IMR-90 (cell line): ENCODE data around the gene IL11RA. TPM values are rescaled to one million over a fixed set of nuclear protein-coding genes. Genes with fewer than 3 reads are reported as not detected.

Experiments used
- ATAC-seq: fragments of 200-7000 bp; cut with Tn5 transposase; 2 replicates; pipeline ENCODE4 v1.9.1; 2020; ENCODE audit warnings: low read depth, mild to moderate bottlenecking, moderate library complexity
- BruUV-seq: library from RNA; stranded (reverse); fragments of 400-500 nt; replicated peaks from 2 replicates; lab custom pipeline; 2021; lab: Mats Ljungman, UMichigan
- CTCF ChIA-PET: fragments of 300-600 bp; formaldehyde crosslinking; extraction: SDS; loops from one replicate; lab custom pipeline; 2021; ENCODE audit warnings: antibody characterized with exemption; lab: Yijun Ruan, JAX
- POLR2A ChIA-PET: fragments of 300-600 bp; sonication (Branson Sonifier 250); formaldehyde crosslinking; loops from one replicate; lab custom pipeline; 2022; ENCODE audit warnings: antibody characterized with exemption; ENCODE audit not compliant: unreplicated experiment; lab: Charles Lee
- DNase-seq: peaks from one replicate; pipeline ENCODE4 v3.0.0; 2013
- H2AFZ ChIP-seq: replicated peaks from 2 replicates; pipeline ENCODE3; 2013; ENCODE audit warnings: low read length, mild to moderate bottlenecking; ENCODE audit not compliant: poor library complexity
- H2AK5ac ChIP-seq: 2 replicates; pipeline ENCODE4 v1.6.1; 2013; ENCODE audit warnings: low read depth, low read length, inconsistent platforms
- H2AK9ac ChIP-seq: replicated peaks from 2 replicates; pipeline ENCODE3; 2013; ENCODE audit warnings: mild to moderate bottlenecking, low read depth, low read length, moderate library complexity; ENCODE audit not compliant: poor library complexity
- H2BK120ac ChIP-seq: 2 replicates; pipeline ENCODE4 v1.6.1; 2013; ENCODE audit warnings: low read depth, low read length, inconsistent platforms
- H2BK15ac ChIP-seq: 3 replicates; pipeline ENCODE4 v1.6.1; 2013; ENCODE audit warnings: low read depth, low read length, inconsistent platforms
- H2BK20ac ChIP-seq: 2 replicates; pipeline ENCODE4 v1.6.1; 2013; ENCODE audit warnings: low read depth, mild to moderate bottlenecking, inconsistent platforms, low read length, moderate library complexity
- H2BK5ac ChIP-seq: 2 replicates; pipeline ENCODE4 v1.6.1; 2013; ENCODE audit warnings: mild to moderate bottlenecking, low read depth, low read length, inconsistent platforms; ENCODE audit not compliant: poor library complexity, severe bottlenecking
- H3K14ac ChIP-seq: replicated peaks from 2 replicates; pipeline ENCODE4 v1.6.1; 2013; ENCODE audit warnings: low read depth, low read length, inconsistent platforms
- H3K18ac ChIP-seq: 2 replicates; pipeline ENCODE4 v1.6.1; 2013; ENCODE audit warnings: low read depth, low read length, control low read depth
- H3K23ac ChIP-seq: 2 replicates; pipeline ENCODE4 v1.6.1; 2013; ENCODE audit warnings: low read depth, low read length, inconsistent platforms
- H3K27ac ChIP-seq: 2 replicates; pipeline ENCODE4 v1.5.1; 2013; ENCODE audit warnings: mild to moderate bottlenecking, control low read depth, low read length; ENCODE audit not compliant: insufficient read depth
- H3K27me3 ChIP-seq: 2 replicates; pipeline ENCODE4 v1.6.1; 2013; ENCODE audit warnings: low read length; ENCODE audit not compliant: control insufficient read depth, insufficient read depth
- H3K36me3 ChIP-seq: 2 replicates; pipeline ENCODE4 v1.6.1; 2013; ENCODE audit warnings: low read length, mixed read lengths; ENCODE audit not compliant: control insufficient read depth, insufficient read depth
- H3K4ac ChIP-seq: 2 replicates; pipeline ENCODE4 v1.6.1; 2013; ENCODE audit warnings: low read depth, low read length, inconsistent platforms
- H3K4me1 ChIP-seq: 2 replicates; pipeline ENCODE4 v1.6.1; 2013; ENCODE audit warnings: low read length, mixed read lengths; ENCODE audit not compliant: control insufficient read depth, insufficient read depth
- H3K4me2 ChIP-seq: 2 replicates; pipeline ENCODE4 v1.6.1; 2013; ENCODE audit warnings: low read depth, mild to moderate bottlenecking, control low read depth, low read length, moderate library complexity
- H3K4me3 ChIP-seq: 2 replicates; pipeline ENCODE4 v1.5.1; 2013; ENCODE audit warnings: low read depth, mild to moderate bottlenecking, control low read depth, low read length, moderate library complexity; ENCODE audit not compliant: insufficient read depth
- H3K56ac ChIP-seq: 2 replicates; pipeline ENCODE4 v1.6.1; 2013; ENCODE audit warnings: low read length, inconsistent platforms; ENCODE audit not compliant: insufficient read depth; ENCODE audit errors: extremely low read depth
- H3K79me1 ChIP-seq, 2 experiments: 2 replicates each; pipeline ENCODE4 v1.6.1; 2013; ENCODE audit warnings: low read length in 2 of 2, inconsistent platforms in 1 of 2, low read depth in 1 of 2
- H3K9ac ChIP-seq: 2 replicates; pipeline ENCODE4 v1.6.1; 2013; ENCODE audit warnings: low read depth, low read length, control low read depth
- H3K9me1 ChIP-seq: 2 replicates; pipeline ENCODE4 v1.6.1; 2013; ENCODE audit warnings: low read length, inconsistent platforms; ENCODE audit not compliant: insufficient read depth
- H3K9me3 ChIP-seq: 2 replicates; pipeline ENCODE4 v1.6.1; 2013; ENCODE audit warnings: low read length; ENCODE audit not compliant: control insufficient read depth, insufficient read depth
- H4K20me1 ChIP-seq: 2 replicates; pipeline ENCODE4 v1.6.1; 2013; ENCODE audit warnings: low read length, inconsistent platforms; ENCODE audit not compliant: insufficient read depth
- H4K5ac ChIP-seq: 2 replicates; pipeline ENCODE4 v1.6.1; 2013; ENCODE audit warnings: mild to moderate bottlenecking, low read depth, low read length, control low read depth
- H4K8ac ChIP-seq, 2 experiments: 2 replicates each; pipeline ENCODE4 v1.6.1; 2013; ENCODE audit warnings: low read depth in 2 of 2, low read length in 2 of 2, control low read depth in 1 of 2, inconsistent platforms in 1 of 2
- H4K91ac ChIP-seq: 2 replicates; pipeline ENCODE4 v1.6.1; 2013; ENCODE audit warnings: low read depth, low read length, inconsistent platforms; ENCODE audit not compliant: insufficient read depth
- ELK1 ChIP-seq: fragments of 150-350 bp; IDR thresholded peaks from 2 replicates; pipeline ENCODE4 v1.6.1; 2016; ENCODE audit warnings: low read depth, mild to moderate bottlenecking, low read length, moderate library complexity, borderline replicate concordance
- FOS ChIP-seq: fragments of 150-350 bp; IDR thresholded peaks from 2 replicates; pipeline ENCODE4 v1.6.1; 2016; ENCODE audit warnings: low read depth, low read length
- MAZ ChIP-seq: IDR thresholded peaks from 2 replicates; pipeline ENCODE4 v1.6.1; 2012; ENCODE audit warnings: low read depth, mild to moderate bottlenecking, low read length, improper control_type of control experiment, moderate library complexity, borderline replicate concordance
- POLR2A ChIP-seq: IDR thresholded peaks from 2 replicates; pipeline ENCODE4 v1.6.1; 2012; ENCODE audit warnings: mild to moderate bottlenecking, low read depth, low read length
- RAD21 ChIP-seq: IDR thresholded peaks from 2 replicates; pipeline ENCODE4 v1.6.1; 2012; ENCODE audit warnings: low read length, improper control_type of control experiment
- RFX5 ChIP-seq: IDR thresholded peaks from 2 replicates; pipeline ENCODE4 v1.8.0; 2012; ENCODE audit warnings: low read depth, mild to moderate bottlenecking, low read length, moderate library complexity
- WGBS, 2 experiments: methylation state at CpG; one replicate each; pipeline versions ENCODE4 v1.1.5 to v1.1.7; 2013; ENCODE audit warnings: missing lambda C conversion rate in 2 of 2; ENCODE audit not compliant: insufficient read length in 1 of 2; ENCODE audit errors: extremely low coverage in 2 of 2; 5-methylcytosine and 5-hydroxymethylcytosine counted together
- dilution Hi-C: fragments of 300-500 bp; cut with HindIII; formaldehyde crosslinking; loops from one replicate; pipeline ENCODE4 v1.14.3; 2018; ENCODE audit warnings: low sequenced_read_pairs; ENCODE audit not compliant: unreplicated experiment
- in situ Hi-C: fragments of 300-500 bp; cut with MboI; formaldehyde crosslinking; loops from 3 replicates; pipeline ENCODE4 v1.14.3; 2019; ENCODE audit warnings: low sequenced_read_pairs, inconsistent platforms, mixed read lengths
- intact Hi-C: fragments of 100-400 bp; cut with micrococcal nuclease; formaldehyde crosslinking; loops from 2 replicates; pipeline ENCODE4 v1.10.0; 2022
- polyA plus RNA-seq, 3 experiments: library from polyadenylated mRNA; depleted of rRNA; stranded (reverse); fragments of >200 nt; gene quantifications; 2 replicates each; pipeline ENCODE4 v1.2.3, GENCODE V29; 2012; ENCODE audit warnings: low replicate concordance in 1 of 3
- total RNA-seq: library from RNA; depleted of rRNA; stranded (reverse); fragments of >200 nt; gene quantifications from 2 replicates; pipeline ENCODE4 v1.2.3, GENCODE V29; 2012

IL11RA gene
- total and polyA plus RNA-seq, 2 of the 4 experiments (the other 2 are of a cell fraction): 8.2 to 15.9 TPM

- H3K56ac ChIP-seq: no peak overlapping the region
- DNase-seq (no peak), ATAC-seq (no peak)
- H3K23ac ChIP-seq: no peak overlapping the region
- H3K9me1 ChIP-seq: peaks cover 12% of the 10 kb centered on the region
- in situ Hi-C loops: no loop called here
- no peak overlapping the region for H2AFZ ChIP-seq
- H3K14ac ChIP-seq: no peak overlapping the region
- no peak overlapping the region for H4K91ac ChIP-seq
- H2AK5ac ChIP-seq: no peak overlapping the region
- H3K36me3 ChIP-seq: no peaks in the 10 kb centered on the region
- no peak for TF ChIP-seq RAD21
- no peak for TF ChIP-seq FOS
- TF ChIP-seq MAZ: no peak
- TF ChIP-seq POLR2A: no peak
- no peak for TF ChIP-seq RFX5
- no peak for TF ChIP-seq ELK1
- peaks cover 3% of the 10 kb centered on the region; the same call in 1 of the 2 replicates for H3K4me1 ChIP-seq
- H3K4me3 ChIP-seq: no peak overlapping the region
- H4K5ac ChIP-seq: no peak overlapping the region
- H4K8ac ChIP-seq: no peak overlapping the region
- H2AK9ac ChIP-seq: no peak overlapping the region
- no peak overlapping the region for H3K4me2 ChIP-seq
- 8% methylated on average over 15 of the region's 39 CpGs; no CpG with 5 or more reads in 1 of the 2 experiments for WGBS, 2 experiments
- POLR2A ChIA-PET: no interaction called here
- no peak overlapping the region for H2BK5ac ChIP-seq
- H3K9ac ChIP-seq: no peak overlapping the region
- H3K27me3 ChIP-seq: peaks cover 68% of the 10 kb centered on the region
- no peaks in the 10 kb centered on the region; the same call in 1 of the 2 replicates for H4K20me1 ChIP-seq
- no peak overlapping the region for H3K18ac ChIP-seq
- H3K9me3 ChIP-seq: no peaks in the 10 kb centered on the region
- intact Hi-C loops: no loop called here
- no TSS peak for BruUV-seq
- H3K27ac ChIP-seq: no peak overlapping the region
- dilution Hi-C loops: no loop called here
- no peak overlapping the region for H2BK120ac ChIP-seq
- H2BK15ac ChIP-seq: no peak overlapping the region
- peaks cover 4 to 6% of the 10 kb centered on the region in 2 experiments; a peak in 3 of 4 replicates for H3K79me1 ChIP-seq
- CTCF ChIA-PET: no interaction called here
- no peak overlapping the region for H2BK20ac ChIP-seq
- H3K4ac ChIP-seq: no peak overlapping the region
These were observed 27.4 kb upstream of the IL11RA start for GRCh38 chr9:34624475-34625185.
